ENCODE results near the gene C4BPB. TPM values are rescaled to one million over a fixed set of nuclear protein-coding genes. Genes with fewer than 3 reads are reported as not detected.

C4BPB gene
- total RNA-seq, 4 donors from 2014 or later = not detected

DNA sequence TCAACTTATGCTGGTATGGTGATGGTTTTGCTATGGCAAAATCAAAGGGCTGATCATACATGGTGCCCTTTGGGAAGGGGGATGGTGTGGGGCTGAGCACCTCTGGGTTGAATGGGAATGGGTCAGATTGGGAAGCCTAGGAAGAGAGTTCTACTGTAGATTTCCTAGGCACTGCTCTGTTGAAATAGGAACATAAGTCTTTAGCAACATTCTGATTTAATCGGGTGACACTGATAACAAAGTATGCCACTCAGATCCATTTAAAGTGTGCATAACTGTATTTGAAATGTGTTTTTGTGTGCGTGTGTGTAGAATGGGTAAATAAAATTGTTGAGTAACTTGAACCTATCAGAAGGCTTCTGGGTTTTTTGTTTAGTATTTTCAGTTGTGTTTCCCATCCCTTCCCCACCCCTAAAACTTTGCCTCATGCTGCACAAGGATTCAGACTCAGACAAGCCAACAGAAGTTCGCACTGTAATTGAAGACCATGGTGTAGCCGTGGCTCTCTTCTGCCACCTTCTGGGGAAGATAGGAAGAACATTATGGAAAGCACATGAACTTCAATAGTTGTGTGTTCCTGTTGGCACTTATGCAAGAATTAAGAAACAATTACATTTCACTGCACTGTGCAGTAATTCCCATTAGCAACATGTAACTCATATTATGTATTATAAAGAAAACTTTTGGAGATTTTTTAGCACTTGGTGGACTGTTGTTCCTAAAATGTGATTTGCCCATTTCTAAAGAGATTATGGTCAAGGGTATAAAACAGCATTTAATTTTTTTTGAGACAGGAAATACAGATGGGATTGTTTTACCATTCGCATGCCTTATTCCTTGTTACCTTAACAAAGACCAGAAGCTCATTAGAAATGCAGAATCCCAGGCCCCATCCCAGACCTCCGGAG lies 10.9 kb upstream of the C4BPB start:
- 45 to 47% methylated on average over 6 of the region's 6 CpGs for WGBS, 2 donors
- Histone ChIP-seq H3K9me3 (no peaks in the 10 kb centered on the region), H3K4me3 (replicated peaks in 1 of 3) (no peak overlapping the region), H3K36me3 (peaks cover 0 to 16% of the 10 kb centered on the region in 2 donors), H3K4me1 (peaks cover 7 to 11% of the 10 kb centered on the region in 2 donors), H3K27ac (peak overlapping the region in 2 of 3 donors; percentile 18 to 26), H3K27me3 (no peaks in the 10 kb centered on the region)
- peak; percentile 62 to 67 for DNase-seq
- TF ChIP-seq, protein P1, sequence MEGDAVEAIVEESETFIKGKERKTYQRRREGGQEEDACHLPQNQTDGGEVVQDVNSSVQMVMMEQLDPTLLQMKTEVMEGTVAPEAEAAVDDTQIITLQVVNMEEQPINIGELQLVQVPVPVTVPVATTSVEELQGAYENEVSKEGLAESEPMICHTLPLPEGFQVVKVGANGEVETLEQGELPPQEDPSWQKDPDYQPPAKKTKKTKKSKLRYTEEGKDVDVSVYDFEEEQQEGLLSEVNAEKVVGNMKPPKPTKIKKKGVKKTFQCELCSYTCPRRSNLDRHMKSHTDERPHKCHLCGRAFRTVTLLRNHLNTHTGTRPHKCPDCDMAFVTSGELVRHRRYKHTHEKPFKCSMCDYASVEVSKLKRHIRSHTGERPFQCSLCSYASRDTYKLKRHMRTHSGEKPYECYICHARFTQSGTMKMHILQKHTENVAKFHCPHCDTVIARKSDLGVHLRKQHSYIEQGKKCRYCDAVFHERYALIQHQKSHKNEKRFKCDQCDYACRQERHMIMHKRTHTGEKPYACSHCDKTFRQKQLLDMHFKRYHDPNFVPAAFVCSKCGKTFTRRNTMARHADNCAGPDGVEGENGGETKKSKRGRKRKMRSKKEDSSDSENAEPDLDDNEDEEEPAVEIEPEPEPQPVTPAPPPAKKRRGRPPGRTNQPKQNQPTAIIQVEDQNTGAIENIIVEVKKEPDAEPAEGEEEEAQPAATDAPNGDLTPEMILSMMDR (IDR thresholded peaks at IDR 0.05) = peak; percentile 57 to 95 (median 90)
- no peak for TF ChIP-seq POLR2A (IDR thresholded peaks at IDR 0.05)
- intact Hi-C loops (cut with DNase I) = loop anchor here (10.0 kb wide), 1 partner anchor 73 kb away; no protein-coding TSS in a partner anchor

DNA sequence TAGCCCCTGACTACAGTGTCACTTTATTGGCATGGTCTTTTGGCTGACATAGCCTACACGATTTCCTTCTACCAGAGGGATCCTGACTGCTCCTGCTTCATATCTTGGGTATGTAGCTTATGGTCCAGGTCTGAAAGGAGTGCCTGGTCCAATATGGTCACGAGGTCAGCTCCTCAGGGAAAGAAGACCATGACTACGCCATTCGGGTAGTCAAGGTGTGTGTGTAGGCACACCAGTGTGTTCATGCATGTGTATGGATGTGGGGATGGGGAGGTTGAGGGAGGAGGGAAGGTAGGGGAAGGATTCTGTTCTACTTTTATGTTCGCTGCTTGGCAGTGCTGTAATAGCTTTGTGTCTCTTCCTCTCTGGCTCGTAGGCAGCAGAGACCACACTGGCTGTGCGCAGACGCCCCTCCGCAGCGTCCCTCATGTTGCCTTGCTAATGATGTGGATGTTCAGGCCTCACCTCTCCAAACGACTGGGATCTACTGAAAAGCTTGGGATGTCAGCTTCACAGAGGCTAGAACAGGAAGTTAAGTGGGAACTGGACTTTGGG lies 10.0 kb upstream of the C4BPB start:
- H3K36me3 ChIP-seq = peaks cover 0 to 15% of the 10 kb centered on the region in 2 donors
- 86 to 89% methylated on average over 9 to 11 of the region's 11 CpGs for WGBS, 2 donors
- intact Hi-C loops (cut with DNase I) = loop anchor here (10.0 kb wide), 1 partner anchor 74 kb away; no protein-coding TSS in a partner anchor
- H3K27ac ChIP-seq = no peak overlapping the region
- no peaks in the 10 kb centered on the region for H3K27me3 ChIP-seq
- no peaks in the 10 kb centered on the region for H3K9me3 ChIP-seq
- no peak overlapping the region for H3K4me3 ChIP-seq (replicated peaks in 1 of 3)
- DNase-seq = no peak
- no peak for TF ChIP-seq POLR2A (IDR thresholded peaks at IDR 0.05)
- TF ChIP-seq, protein P1 (IDR thresholded peaks at IDR 0.05) = no peak
- peaks cover 7 to 11% of the 10 kb centered on the region in 2 donors for H3K4me1 ChIP-seq

DNA sequence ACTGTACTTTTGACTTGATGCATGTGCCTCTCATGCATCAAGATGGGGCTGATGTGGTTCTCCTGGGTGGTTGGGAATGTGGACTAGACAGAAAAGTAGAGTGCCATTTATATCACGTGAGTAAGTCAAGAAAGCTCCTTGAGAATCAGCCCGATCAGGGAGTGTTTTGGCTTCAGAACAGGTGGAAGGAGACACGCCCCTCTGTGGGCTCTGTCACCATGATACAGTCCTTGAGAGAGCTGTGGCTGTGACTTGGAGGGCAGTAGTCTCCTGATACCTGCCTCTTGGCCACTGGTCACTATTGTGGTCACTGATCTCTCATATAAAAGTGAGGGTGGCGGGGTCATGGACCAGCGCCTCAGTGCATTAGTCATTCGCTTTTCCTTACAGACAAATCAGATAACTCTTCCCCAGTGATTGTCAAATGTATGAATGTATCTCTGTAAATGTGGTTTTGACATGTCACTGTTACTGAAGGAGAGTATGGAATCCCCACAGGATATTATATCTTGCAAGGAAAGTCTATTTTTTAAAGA lies 8.9 kb upstream of the C4BPB start:
- no peak overlapping the region for H3K27ac ChIP-seq
- DNase-seq = peak; percentile 32 to 39
- H3K4me1 ChIP-seq = peaks cover under 1 to 5% of the 10 kb centered on the region in 2 donors
- peaks cover 0 to 15% of the 10 kb centered on the region in 2 donors for H3K36me3 ChIP-seq
- intact Hi-C loops (cut with DNase I) = loop anchor here (5.0 to 10.0 kb wide), 2 partner anchors 75 to 328 kb away; no protein-coding TSS in a partner anchor
- no peaks in the 10 kb centered on the region for H3K9me3 ChIP-seq
- no peaks in the 10 kb centered on the region for H3K27me3 ChIP-seq
- no peak for TF ChIP-seq POLR2A (IDR thresholded peaks at IDR 0.05)
- TF ChIP-seq, protein P1 (IDR thresholded peaks at IDR 0.05) = no peak
- H3K4me3 ChIP-seq (replicated peaks in 1 of 3) = no peak overlapping the region
- 76 to 78% methylated on average over 6 of the region's 6 CpGs for WGBS, 2 donors

DNA sequence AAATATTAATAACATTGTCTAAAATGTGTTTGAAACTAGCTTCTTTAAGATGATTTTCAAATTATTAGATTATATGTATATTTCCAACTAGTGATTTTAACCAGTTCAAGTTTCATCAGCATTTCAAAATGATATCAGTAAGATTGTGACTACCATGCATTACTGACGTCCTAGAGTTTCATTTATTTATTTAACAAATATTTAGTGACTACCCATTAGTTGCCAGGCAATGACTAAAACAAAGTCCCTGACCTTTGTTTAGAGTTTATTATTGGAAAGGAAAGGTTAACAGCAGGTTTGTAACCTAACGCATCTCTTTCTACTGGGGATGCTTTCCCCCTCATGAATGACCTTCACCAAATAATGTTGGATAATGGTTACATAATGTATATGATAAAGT lies 7.6 kb upstream of the C4BPB start:
- no peak for TF ChIP-seq POLR2A (IDR thresholded peaks at IDR 0.05)
- TF ChIP-seq, protein P1 (IDR thresholded peaks at IDR 0.05) = no peak
- intact Hi-C loops (cut with DNase I) = loop anchor here (5.0 kb wide), 1 partner anchor 326 kb away; no protein-coding TSS in a partner anchor
- Histone ChIP-seq H3K27me3 (no peaks in the 10 kb centered on the region), H3K4me3 (replicated peaks in 1 of 3) (no peak overlapping the region), H3K4me1 (peaks cover 0 to 4% of the 10 kb centered on the region in 2 donors), H3K36me3 (peaks cover 0 to 6% of the 10 kb centered on the region in 2 donors), H3K27ac (no peak overlapping the region), H3K9me3 (no peaks in the 10 kb centered on the region)
- 68 to 77% methylated on average over 2 of the region's 2 CpGs for WGBS, 2 donors
- DNase-seq = no peak
